D721Med (cell line): ENCODE data around the gene SIDT1.

Experiments
- DNase-seq: peaks from one replicate; pipeline ENCODE4 v3.0.0; 2011; ENCODE audit warnings: low spot score; ENCODE audit not compliant: insufficient read length
- FAIRE-seq: peaks from 2 replicates; lab custom pipeline; 2011; peaks lifted over from hg19 to GRCh38; lab: Jason Lieb, UNC
- CTCF ChIP-seq: IDR thresholded peaks from 2 replicates; pipeline ENCODE4 v1.5.1; 2012; ENCODE audit warnings: mild to moderate bottlenecking, control low read depth; ENCODE audit not compliant: insufficient read depth; ENCODE audit errors: missing control alignments

The SIDT1 gene

GRCh38 chr3:113659996-113660395 is 127.6 kb downstream of the SIDT1 start:
- no peak for TF ChIP-seq CTCF
- FAIRE-seq, result no peak
- no peak for DNase-seq

- no peak for FAIRE-seq
- TF ChIP-seq CTCF, result no peak
Observed at GRCh38 chr3:113660458-113660857, 128.1 kb downstream of the SIDT1 start.

GRCh38 chr3:113660896-113661295 is 128.5 kb downstream of the SIDT1 start:
- FAIRE-seq (no peak), DNase-seq (no peak)
- no peak for TF ChIP-seq CTCF

More at GRCh38 chr3:113660458-113660857, 128.1 kb downstream of the SIDT1 start:
- no peak for DNase-seq

GRCh38 chr3:113662824-113663223 is 130.5 kb downstream of the SIDT1 start:
- no peak for TF ChIP-seq CTCF
- FAIRE-seq (no peak), DNase-seq (no peak)

- DNase-seq (no peak), FAIRE-seq (no peak)
- TF ChIP-seq CTCF, result no peak
Observed at GRCh38 chr3:113663324-113663750, 131.0 kb downstream of the SIDT1 start.

GRCh38 chr3:113663761-113664160 is 131.4 kb downstream of the SIDT1 start:
- DNase-seq (no peak), FAIRE-seq (no peak)
- no peak for TF ChIP-seq CTCF

- FAIRE-seq (no peak), DNase-seq (no peak)
- TF ChIP-seq CTCF, result no peak
Observed at GRCh38 chr3:113664523-113665094, 132.3 kb downstream of the SIDT1 start.
